Epithelial cell of proximal tubule (primary cell): ENCODE results near the gene GSG1. TPM values are rescaled to one million over a fixed set of nuclear protein-coding genes. Genes with fewer than 3 reads are reported as not detected.
"Not testable (repeated sequence)": the region's sequence is repeated elsewhere in the genome, so short reads cannot be mapped to it uniquely, and the experiment has no call there.

Experiments used
- DNase-seq: peaks from one replicate; pipeline ENCODE4 v3.0.0-alpha.2; 2011; ENCODE audit warnings: low read depth
- H3K4me3 ChIP-seq: 2 replicates; pipeline ENCODE4 v1.5.1; 2011; ENCODE audit warnings: low read depth, mild to moderate bottlenecking, low read length
- CTCF ChIP-seq: conservative IDR thresholded peaks from 2 replicates; pipeline ENCODE4 v1.5.1; 2012; ENCODE audit warnings: low read depth, mild to moderate bottlenecking, low read length
- total RNA-seq: library from RNA; depleted of rRNA; stranded (reverse); fragments of >200 nt; gene quantifications from 2 replicates; pipeline ENCODE4 v1.2.3, GENCODE V29; 2015

The GSG1 gene
- total RNA-seq, 1 donor from 2014 or later, result 0.75 TPM

- no peak overlapping the region for H3K4me3 ChIP-seq
- no peak for DNase-seq
- TF ChIP-seq CTCF, result no peak
Measured at GRCh38 chr12:13066014-13066413, 37.5 kb downstream of the GSG1 start.

GRCh38 chr12:13062669-13063068 lies 40.8 kb downstream of the GSG1 start:
- DNase-seq, result no peak
- H3K4me3 ChIP-seq, result no peak overlapping the region
- TF ChIP-seq CTCF, result no peak

- TF ChIP-seq CTCF, result no peak
- H3K4me3 ChIP-seq, result no peak overlapping the region
- no peak for DNase-seq
Measured at GRCh38 chr12:13061377-13061776, 42.1 kb downstream of the GSG1 start.

GRCh38 chr12:13060581-13060980 lies 42.9 kb downstream of the GSG1 start:
- no peak overlapping the region for H3K4me3 ChIP-seq
- no peak for DNase-seq
- TF ChIP-seq CTCF, result no peak

GRCh38 chr12:13053617-13054016 lies 49.9 kb downstream of the GSG1 start:
- not testable (repeated sequence) for DNase-seq, H3K4me3 ChIP-seq

- no peak for DNase-seq
- no peak for TF ChIP-seq CTCF
Measured at GRCh38 chr12:13052421-13052820, 51.0 kb downstream of the GSG1 start.

GRCh38 chr12:13049816-13050215 lies 53.7 kb downstream of the GSG1 start:
- DNase-seq, result no peak
- H3K4me3 ChIP-seq, result no peak overlapping the region
- no peak for TF ChIP-seq CTCF

More at GRCh38 chr12:13052421-13052820, 51.0 kb downstream of the GSG1 start:
- no peak overlapping the region for H3K4me3 ChIP-seq

- no peak for DNase-seq
- no peak for TF ChIP-seq CTCF
Measured at GRCh38 chr12:13046964-13047363, 56.5 kb downstream of the GSG1 start.

More at GRCh38 chr12:13046964-13047363, 56.5 kb downstream of the GSG1 start:
- H3K4me3 ChIP-seq, result no peak overlapping the region
